GM19467 (cell line): ENCODE measurements around the gene SCN4B.

Experiments used
- ATAC-seq: cut with Tn5 transposase; IDR thresholded peaks from one replicate; pipeline ENCODE4 v1.9.1; 2021; ENCODE audit warnings: mild to moderate bottlenecking, moderate library complexity; ENCODE audit not compliant: unreplicated experiment

SCN4B gene

GRCh38 chr11:118105657-118106305 is 46.8 kb downstream of the SCN4B start:
- no peak for ATAC-seq

GRCh38 chr11:118104491-118104890 is 48.1 kb downstream of the SCN4B start:
- no peak for ATAC-seq

- no peak for ATAC-seq
Measured at GRCh38 chr11:118102721-118103261, 49.8 kb downstream of the SCN4B start.

GRCh38 chr11:118100691-118101232 is 51.9 kb downstream of the SCN4B start:
- no peak for ATAC-seq

- ATAC-seq: no peak
Measured at GRCh38 chr11:118099838-118100556, 52.6 kb downstream of the SCN4B start.

- no peak for ATAC-seq
Measured at GRCh38 chr11:118098996-118099837, 53.4 kb downstream of the SCN4B start.

- ATAC-seq: no peak
Measured at GRCh38 chr11:118095967-118096367, 56.7 kb downstream of the SCN4B start.

GRCh38 chr11:118095493-118095892 is 57.1 kb downstream of the SCN4B start:
- ATAC-seq: no peak

- ATAC-seq: no peak
Measured at GRCh38 chr11:118092907-118093571, 59.6 kb downstream of the SCN4B start.

- ATAC-seq: no peak
Measured at GRCh38 chr11:118091690-118092089, 60.9 kb downstream of the SCN4B start.

GRCh38 chr11:118090545-118091162 is 62.0 kb downstream of the SCN4B start:
- ATAC-seq: no peak

- no peak for ATAC-seq
Measured at GRCh38 chr11:118088531-118088930, 64.1 kb downstream of the SCN4B start.

- no peak for ATAC-seq
Measured at GRCh38 chr11:118087931-118088330, 64.7 kb downstream of the SCN4B start.

- ATAC-seq: no peak
Measured at GRCh38 chr11:118086913-118087768, 65.5 kb downstream of the SCN4B start, which contains the start of gene SMIM35. TSS of gene SMIM35 (minus strand) at chr11:118086963. CDS start at chr11:118086757, 206 bp downstream.

- no peak for ATAC-seq
Measured at GRCh38 chr11:118084656-118085055, 68.0 kb downstream of the SCN4B start.

GRCh38 chr11:118084247-118084646 is 68.4 kb downstream of the SCN4B start:
- ATAC-seq: no peak
